Measurements from ENCODE around the gene KRTAP6-1. TPM values are rescaled to one million over a fixed set of nuclear protein-coding genes. Genes with fewer than 3 reads are reported as not detected.

KRTAP6-1 gene
- total RNA-seq, 2 experiments from 2014 or later: not detected

Other genes starting within 250 kb of the KRTAP6-1 start
- gene KRTAP13-2, start 241.7 kb downstream of the KRTAP6-1 start, total RNA-seq: not detected
- not detected for gene KRTAP13-1, start 217.9 kb downstream of the KRTAP6-1 start, total RNA-seq
- not detected for gene KRTAP13-3, start 188.0 kb downstream of the KRTAP6-1 start, total RNA-seq
- gene KRTAP13-4, start 183.7 kb downstream of the KRTAP6-1 start, total RNA-seq: not detected
- gene KRTAP15-1, start 173.7 kb downstream of the KRTAP6-1 start, total RNA-seq: not detected
- not detected for gene KRTAP19-1, start 133.6 kb downstream of the KRTAP6-1 start, total RNA-seq
- not detected for gene KRTAP19-2, start 126.5 kb downstream of the KRTAP6-1 start, total RNA-seq
- gene KRTAP19-3, start 121.9 kb downstream of the KRTAP6-1 start, total RNA-seq: not detected
- gene KRTAP19-4, start 116.8 kb downstream of the KRTAP6-1 start, total RNA-seq: not detected
- not detected for gene KRTAP19-5, start 111.8 kb downstream of the KRTAP6-1 start, total RNA-seq
- gene KRTAP19-6, start 72.1 kb downstream of the KRTAP6-1 start, total RNA-seq: not detected
- not detected for gene KRTAP19-7, start 52.6 kb downstream of the KRTAP6-1 start, total RNA-seq
- not detected for gene KRTAP22-2, start 23.5 kb downstream of the KRTAP6-1 start, total RNA-seq
- not detected for gene KRTAP6-3, start 21.5 kb downstream of the KRTAP6-1 start, total RNA-seq
- not detected for gene KRTAP6-2, start 15.0 kb downstream of the KRTAP6-1 start, total RNA-seq
- gene KRTAP22-1, start 12.8 kb downstream of the KRTAP6-1 start, total RNA-seq: not detected
- gene KRTAP20-1, start 2.5 kb upstream of the KRTAP6-1 start, total RNA-seq: not detected
- not detected for gene KRTAP20-4, start 6.7 kb upstream of the KRTAP6-1 start, total RNA-seq
- not detected for gene KRTAP20-2, start 21.3 kb upstream of the KRTAP6-1 start, total RNA-seq
- not detected for gene KRTAP20-3, start 28.9 kb upstream of the KRTAP6-1 start, total RNA-seq
- gene KRTAP21-3, start 104.8 kb upstream of the KRTAP6-1 start, total RNA-seq: not detected
- not detected for gene KRTAP21-2, start 133.3 kb upstream of the KRTAP6-1 start, total RNA-seq
- not detected for gene KRTAP21-1, start 141.5 kb upstream of the KRTAP6-1 start, total RNA-seq
- not detected for gene KRTAP8-1, start 199.3 kb upstream of the KRTAP6-1 start, total RNA-seq
- gene KRTAP7-1, start 215.8 kb upstream of the KRTAP6-1 start, total RNA-seq: not detected

Measured in activated naive CD8-positive, alpha-beta T cell treated with anti-CD3 and anti-CD28 coated beads, Interleukin-2, amount 10 ng/mL, durations not matched to agents 7 days and 5 days (primary cell).